GM12873 (cell line): ENCODE results near the gene BLCAP.

Experiments used
- CTCF ChIP-seq: IDR thresholded peaks from 2 replicates; pipeline ENCODE4 v1.5.1; 2012; ENCODE audit warnings: low read depth, mild to moderate bottlenecking, moderate library complexity, low read length, control low read depth; ENCODE audit not compliant: insufficient read depth; ENCODE audit errors: missing control alignments

The BLCAP gene

GRCh38 chr20:37527638-37528445, at the start of gene BLCAP:
Gene BLCAP, minus strand, starts transcription at chr20:37527876. Its CDS starts 8,702 bp downstream, at chr20:37519174.
- TF ChIP-seq CTCF = no peak

GRCh38 chr20:37576911-37577310, 49.2 kb upstream of the BLCAP start:
- no peak for TF ChIP-seq CTCF

- TF ChIP-seq CTCF = no peak
Measured at GRCh38 chr20:37575884-37576283, 48.2 kb upstream of the BLCAP start.

GRCh38 chr20:37574199-37574890, 46.7 kb upstream of the BLCAP start:
- TF ChIP-seq CTCF = no peak

GRCh38 chr20:37573626-37574198, 46.0 kb upstream of the BLCAP start:
- TF ChIP-seq CTCF = no peak

- no peak for TF ChIP-seq CTCF
Measured at GRCh38 chr20:37571033-37571432, 43.4 kb upstream of the BLCAP start.

- TF ChIP-seq CTCF = no peak
Measured at GRCh38 chr20:37570419-37570818, 42.7 kb upstream of the BLCAP start.
